GM19463 (cell line): ENCODE results near the gene GIMAP7.
"Not testable (repeated sequence)": the region's sequence is repeated elsewhere in the genome, so short reads cannot be mapped to it uniquely, and the experiment has no call there.

Experiments
- ATAC-seq: cut with Tn5 transposase; IDR thresholded peaks from one replicate; pipeline ENCODE4 v1.9.1; 2021; ENCODE audit warnings: mild to moderate bottlenecking, moderate library complexity; ENCODE audit not compliant: unreplicated experiment

Gene GIMAP7

DNA sequence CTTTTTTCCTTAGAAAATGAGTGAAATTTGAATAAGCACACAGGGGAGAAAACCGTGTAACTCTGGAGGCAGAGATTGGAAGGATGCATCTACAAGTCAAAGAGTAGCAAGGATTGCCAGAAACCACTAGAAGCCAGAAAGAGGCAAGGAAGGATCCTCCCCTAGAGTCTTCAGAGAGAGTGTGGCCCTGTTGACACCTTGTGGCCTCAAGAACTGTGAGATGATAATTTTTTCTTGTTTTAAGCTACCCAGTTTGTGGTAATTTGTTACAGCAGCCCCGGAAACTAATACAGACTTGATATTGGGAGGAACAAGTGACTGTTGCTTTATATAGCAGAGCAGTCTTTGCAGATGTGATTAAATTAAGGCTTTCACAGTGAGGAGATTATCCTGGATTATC, 3.6 kb upstream of the GIMAP7 start:
- no peak for ATAC-seq

DNA sequence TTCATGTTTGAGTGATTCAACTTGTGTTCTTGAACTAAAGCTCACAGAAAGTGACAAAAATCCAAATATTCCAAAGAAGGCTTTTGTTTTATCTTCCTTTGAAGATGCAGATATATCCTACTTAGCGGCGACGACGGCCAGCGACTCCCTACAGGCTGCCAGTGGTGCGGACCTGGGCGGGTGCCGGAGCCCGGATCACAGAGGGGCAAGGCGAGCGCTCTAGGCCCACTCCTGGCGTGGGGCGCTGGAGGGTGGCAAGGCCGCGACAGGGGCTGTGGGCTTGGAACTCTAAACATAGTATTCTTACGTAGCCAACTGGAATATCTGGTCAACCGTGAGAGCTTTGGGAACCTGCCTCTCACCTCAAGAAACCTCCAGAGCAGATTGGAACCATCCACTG, 914 bp upstream of the GIMAP7 start:
- ATAC-seq: no peak

DNA sequence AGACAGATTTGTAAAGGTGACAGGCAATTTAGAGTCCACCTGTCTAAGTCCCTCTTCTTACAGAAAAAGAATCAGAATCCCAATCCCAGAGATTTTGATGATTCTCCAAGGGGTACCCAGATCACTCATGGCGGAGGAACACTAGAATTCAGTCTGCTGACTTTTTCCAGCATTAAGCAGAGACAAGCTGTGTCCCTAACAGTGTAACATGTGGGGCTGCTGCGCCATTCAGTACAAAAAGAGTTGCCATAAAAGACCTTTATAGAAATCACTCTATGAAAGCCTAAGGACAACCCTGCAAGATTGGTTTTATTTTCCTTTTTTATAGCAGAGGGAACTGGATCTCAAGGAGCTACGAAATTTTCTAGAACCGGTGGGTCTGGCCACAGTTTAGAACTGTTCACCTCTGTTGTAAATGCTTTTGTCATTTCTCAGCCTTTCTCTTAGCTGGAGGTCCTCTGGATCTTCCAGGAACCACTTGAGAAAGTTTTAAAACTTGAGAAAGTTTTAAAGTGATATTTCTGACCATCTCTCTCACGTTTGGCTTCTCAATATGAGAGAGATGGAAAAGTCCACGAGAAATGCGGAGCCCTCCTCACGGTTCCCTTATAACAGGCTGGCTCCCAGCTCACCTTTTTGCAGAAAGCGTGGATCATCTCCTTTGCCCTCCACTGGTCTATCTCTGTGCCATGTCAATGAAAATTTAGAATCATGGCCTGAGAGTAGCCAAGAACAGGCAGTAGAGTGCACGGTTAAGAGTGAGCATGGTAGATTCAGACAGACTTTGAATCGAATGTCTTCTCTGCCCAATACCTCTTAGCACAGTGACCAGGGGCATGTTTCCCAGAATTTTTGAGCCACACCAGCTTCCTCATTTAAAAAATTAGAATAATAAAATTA, 826 bp downstream of the GIMAP7 start:
- ATAC-seq: no peak

DNA sequence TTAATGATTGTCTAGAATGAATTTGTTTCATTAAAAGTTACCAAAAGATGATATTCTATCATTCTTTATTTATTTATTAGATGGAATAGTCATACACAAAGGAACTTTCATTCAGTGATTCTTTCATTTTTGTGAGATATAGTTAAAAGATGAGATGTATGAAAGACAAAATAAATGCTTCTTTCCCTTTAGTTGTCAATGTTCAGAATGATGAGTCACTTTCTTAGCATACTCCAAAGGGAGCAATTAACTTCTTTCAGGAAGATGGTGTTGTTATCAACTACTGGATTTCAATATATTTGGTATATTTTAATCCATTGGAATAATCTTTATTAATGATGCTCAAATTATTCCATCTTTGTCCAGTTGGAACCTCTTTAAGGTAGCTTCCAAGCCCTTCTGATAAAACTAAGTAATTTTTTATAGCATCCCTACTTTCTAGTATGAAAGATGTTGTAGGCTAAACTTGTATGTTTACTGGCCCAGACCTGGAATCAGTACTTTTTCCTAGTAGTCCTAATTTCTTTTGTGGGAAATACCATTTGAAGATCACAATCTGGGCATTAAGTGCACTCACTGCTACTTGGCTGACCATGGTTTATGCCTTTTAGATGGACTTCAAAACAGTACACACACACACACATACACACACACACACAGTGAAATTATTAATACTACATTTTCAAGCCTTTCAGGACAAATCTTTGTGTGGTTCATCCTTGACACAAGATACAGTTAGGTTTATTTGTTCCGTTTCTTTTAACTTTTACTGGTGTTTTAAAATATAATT, 2.5 kb downstream of the GIMAP7 start:
- no peak for ATAC-seq

DNA sequence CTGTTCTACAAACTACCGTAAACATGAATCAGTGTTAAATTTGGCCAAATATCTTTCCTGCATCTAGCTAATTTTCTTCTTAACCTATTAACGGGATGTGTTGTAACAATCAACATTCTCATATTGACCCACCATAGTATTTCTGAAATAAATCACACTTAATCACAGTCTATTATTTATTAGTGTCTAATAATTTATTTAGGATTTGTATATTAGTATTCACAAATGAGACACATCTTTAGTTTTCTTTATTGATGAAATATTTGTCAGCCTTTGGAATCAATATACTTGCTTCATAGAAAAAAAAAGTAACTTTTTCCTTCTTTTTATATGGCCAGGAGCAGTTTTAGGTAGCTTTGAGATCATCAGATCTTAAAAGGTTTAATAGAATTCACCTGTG, 4.6 kb downstream of the GIMAP7 start:
- no peak for ATAC-seq

DNA sequence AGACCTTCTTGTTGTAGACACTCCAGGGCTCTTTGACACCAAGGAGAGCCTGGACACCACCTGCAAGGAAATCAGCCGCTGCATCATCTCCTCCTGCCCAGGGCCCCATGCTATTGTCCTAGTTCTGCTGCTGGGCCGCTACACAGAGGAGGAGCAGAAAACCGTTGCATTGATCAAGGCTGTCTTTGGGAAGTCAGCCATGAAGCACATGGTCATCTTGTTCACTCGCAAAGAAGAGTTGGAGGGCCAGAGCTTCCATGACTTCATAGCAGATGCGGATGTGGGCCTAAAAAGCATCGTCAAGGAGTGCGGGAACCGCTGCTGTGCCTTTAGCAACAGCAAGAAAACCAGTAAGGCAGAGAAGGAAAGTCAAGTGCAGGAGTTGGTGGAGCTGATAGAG, 5.5 kb downstream of the GIMAP7 start:
- no peak for ATAC-seq

DNA sequence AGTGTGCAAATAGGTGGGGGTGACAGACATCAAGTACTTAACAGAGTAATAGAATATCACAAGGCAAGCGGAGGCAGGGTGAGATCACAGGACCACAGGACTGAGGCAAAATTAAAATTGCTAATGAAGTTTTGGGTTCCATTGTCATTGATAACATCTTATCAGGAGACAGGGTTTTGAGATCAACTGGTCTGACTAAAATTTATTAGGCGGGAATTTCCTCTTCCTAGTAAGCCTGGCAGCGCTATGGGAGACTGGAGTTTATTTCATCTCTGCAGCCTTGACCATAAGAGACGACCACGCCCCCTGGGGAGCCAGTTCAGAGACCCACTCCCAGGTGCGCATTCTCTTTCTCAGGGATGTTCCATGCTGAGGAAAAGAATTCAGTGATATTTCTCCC, 8.3 kb downstream of the GIMAP7 start:
- ATAC-seq: not testable (repeated sequence)

DNA sequence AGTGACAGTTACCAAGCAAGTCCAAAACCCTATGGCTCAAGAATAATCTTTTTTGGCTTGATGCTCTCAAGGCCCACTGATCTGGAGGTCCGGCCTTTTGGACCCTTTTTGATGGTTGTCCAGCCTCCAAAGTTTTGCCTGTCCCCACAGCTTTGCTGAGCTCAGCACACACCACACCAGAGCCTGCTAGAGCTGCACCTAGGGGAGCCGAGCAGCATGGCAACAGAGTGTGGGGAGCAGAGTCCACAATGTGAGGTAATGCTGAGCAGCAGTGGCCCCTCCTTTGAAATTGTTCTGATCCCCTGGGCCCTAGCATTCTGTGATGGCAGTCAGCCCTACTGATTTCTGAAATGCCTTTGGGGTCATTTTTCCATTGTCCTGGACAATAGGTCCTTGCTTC, 9.3 kb downstream of the GIMAP7 start:
- ATAC-seq: no peak

DNA sequence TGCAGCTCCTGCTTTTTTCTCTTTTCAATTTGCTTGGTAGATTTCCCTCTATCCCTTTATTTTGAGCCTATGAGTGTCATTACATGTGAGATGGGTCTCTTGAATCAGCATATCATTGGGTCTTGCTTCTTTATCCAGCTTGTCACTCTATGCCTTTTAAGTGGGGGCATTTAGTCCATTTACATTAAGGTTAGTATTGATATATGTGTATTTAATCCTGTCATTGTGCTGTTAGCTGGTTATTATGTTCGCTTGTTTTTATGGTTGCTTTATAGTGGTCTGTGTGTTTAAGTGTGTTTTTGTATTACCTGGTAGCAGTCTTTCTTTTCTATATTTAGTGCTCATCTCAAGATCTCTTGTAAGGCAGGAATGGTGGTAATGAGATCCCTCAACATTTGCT, 17.0 kb downstream of the GIMAP7 start:
- no peak for ATAC-seq

DNA sequence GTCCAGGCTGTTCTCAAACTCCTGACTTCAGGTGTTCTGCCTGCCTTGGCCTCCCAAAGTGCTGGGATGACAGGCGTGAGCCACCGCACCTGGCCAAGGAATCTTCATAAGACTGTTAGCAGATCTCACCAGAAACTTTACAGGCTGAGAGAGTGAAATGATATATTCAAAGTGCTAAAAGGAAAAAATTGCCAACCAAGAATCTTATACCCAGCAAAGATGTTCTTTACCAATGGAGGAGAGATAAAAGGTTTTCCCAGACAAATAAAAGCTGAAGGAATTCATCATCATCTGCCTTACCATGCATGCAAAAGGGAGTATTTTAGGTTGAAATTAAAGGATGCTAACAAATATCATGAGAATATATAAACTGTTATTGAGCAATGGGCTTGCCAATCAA, 23.6 kb downstream of the GIMAP7 start:
- no peak for ATAC-seq

DNA sequence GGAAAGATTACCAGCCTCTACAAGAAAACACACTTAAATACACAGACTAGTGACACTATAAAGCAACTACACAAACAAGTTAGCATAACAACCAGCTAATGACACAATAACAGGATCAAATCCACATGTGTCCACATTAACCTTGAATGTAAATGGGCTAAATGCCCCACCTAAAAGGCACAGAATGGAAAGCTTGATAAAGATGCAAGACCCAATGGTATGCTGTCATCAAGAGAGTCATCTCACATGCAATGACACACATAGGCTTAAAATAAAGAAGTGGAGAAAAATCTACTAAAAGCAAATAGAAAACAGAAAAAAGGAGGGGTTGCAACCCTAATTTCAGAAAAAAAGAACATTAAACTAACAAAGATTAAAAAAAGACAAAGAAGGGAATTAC, 38.5 kb downstream of the GIMAP7 start:
- no peak for ATAC-seq

DNA sequence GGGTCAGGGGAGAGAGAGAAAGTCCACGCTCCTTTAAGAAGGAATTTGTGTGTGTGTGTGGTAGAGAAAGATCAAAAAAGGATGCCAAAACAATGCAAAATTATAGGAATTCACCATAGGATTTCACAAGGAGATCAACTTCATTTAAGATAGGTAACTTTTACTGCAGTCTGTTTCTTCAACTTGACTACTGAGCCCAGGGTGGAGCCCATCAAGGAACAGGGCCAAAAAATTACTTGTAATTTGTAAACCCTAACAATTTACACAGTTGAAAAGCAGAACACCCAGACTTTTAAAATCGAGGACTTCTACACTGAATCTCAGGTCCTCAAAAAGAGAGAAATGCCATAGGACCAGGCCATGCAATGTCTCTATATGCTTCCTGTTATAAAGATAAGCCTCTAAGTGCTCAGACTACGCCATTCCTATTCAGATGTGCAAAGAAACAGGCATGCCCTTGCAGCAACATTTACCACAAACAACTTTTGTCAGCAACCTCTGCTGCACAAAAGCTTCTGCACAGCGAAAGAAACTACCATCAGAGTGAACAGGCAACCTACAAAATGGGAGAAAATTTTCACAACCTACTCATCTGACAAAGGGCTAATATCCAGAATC, 42.0 kb downstream of the GIMAP7 start:
- ATAC-seq: no peak

DNA sequence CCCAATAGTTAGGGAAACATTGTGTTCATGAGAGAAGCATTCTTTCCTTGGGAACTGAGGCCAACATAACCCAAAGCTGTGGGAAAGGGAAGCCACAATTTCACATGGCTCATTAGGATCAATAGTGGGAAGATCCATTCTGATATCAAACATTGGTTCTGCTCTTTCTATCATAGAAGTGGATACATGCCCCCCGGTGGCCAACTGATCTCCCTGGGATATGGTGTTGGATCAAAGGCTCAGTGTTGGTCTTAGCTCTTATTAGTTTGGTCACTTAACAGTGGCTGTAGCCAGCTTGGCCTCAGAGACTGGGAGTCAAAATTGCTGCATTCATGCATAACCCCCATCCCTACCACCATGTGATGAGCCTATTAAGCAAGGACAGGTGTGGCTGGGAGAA, 45.8 kb downstream of the GIMAP7 start:
- no peak for ATAC-seq

DNA sequence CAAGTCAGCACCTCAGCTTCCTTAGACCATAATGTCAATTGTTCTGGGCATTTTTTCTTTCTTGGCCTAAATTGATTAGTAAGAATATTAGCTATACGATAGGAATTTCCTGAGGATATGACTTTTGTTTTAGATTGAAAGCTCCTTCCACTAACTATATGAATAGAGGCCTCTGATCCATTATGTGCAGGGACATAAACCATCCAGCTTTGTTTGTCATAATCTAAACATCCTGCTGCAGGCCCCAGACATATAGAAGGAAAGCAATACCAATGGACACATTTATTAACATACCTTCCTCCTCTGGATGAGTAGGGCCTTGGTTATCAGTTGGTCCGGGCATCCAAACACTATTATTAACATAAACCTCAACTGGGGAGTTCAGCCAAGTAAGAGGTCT, 48.2 kb downstream of the GIMAP7 start:
- ATAC-seq: no peak

DNA sequence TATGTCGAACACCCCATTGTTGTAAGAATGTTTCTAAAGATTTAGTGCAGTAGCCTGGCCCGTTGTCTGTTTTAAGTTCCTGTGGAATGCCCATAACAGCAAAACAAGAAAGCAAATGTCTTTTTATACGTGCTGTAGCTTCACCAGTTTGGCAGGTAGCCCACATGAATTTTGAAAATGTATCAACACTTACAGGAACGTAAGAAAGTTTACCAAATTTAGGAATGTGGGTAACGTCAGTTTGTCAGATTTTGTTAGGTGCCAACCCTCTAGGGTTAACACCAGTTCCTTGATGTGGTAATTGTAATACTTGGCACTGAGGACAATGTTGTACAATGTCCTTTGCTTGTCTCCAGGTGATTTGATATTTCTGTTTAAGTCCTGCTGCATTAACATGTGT, 49.3 kb downstream of the GIMAP7 start:
- no peak for ATAC-seq

DNA sequence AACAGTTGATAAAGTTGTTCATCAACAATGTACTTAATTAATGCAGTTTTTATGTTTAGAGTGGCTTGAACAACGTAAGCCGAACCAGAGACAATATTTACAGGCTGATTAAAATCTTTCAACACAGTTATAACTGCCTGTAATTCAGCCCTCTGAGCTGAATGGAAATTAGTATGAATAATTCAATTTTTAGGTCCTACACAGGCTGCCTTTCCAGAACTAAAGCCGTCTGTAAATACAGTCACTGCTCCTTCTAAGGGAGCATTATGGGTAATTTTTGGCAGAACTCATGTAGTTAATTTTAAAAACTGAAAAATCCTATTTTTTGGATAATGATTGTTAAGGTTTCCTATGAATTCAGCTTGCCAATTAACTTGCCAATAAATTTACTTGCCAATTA, 49.9 kb downstream of the GIMAP7 start:
- ATAC-seq: no peak

DNA sequence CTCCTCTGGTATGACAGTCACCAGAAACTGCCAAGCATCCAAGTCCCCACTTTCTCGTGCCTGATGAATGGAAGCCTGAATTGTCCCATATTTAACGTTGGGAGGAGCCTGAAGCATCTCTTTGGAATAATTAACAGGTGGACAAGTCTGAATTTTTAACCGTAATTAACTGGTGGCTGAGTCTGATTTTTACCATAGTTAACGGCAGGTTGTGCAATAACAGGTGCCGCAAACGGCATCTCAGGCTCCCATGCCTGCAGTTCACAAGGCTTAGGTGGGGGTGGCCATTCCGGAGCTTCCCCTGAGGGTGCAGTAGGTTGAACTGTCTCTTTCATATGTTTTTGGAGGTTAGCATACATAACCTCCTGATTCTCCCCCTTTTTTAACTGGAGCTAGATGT, 50.6 kb downstream of the GIMAP7 start:
- ATAC-seq: no peak

DNA sequence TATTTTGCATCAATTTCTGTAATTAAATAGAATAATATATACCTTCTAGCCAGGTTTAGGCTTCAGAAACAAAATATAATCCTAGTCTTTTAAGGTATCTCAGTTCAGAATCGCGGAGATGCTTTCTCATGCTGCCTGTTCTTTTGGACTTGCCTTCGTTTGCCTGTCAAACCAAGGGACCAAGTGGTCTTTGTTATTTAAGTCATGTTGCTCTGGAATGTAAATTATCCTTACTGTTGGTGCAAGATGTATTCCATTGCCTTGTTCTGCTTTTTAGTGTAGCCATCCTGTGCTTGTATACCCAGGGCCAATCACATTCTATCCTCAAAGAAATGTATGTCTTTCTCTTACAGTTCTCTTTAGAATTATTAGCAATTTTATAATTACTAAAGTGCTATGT, 51.5 kb downstream of the GIMAP7 start:
- ATAC-seq: no peak

DNA sequence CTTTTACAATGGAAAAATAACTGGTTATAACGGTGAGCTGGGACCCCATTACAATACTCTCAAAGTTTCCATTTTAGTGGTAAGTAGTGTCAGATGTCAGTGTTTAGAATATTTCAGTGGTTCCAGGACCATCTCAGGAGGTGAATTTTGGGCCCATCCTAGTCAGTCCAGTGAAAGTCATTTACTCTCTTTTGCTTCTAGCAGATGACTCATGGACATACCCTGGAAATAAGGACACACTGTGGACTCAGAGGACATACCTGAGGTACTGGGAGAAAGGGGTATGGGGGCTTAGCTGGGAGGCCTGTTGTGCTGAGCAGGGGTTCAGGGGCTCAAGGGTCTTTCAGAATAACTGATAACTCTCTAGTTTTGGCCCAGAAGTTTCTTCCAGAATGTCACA, 51.9 kb downstream of the GIMAP7 start:
- no peak for ATAC-seq

DNA sequence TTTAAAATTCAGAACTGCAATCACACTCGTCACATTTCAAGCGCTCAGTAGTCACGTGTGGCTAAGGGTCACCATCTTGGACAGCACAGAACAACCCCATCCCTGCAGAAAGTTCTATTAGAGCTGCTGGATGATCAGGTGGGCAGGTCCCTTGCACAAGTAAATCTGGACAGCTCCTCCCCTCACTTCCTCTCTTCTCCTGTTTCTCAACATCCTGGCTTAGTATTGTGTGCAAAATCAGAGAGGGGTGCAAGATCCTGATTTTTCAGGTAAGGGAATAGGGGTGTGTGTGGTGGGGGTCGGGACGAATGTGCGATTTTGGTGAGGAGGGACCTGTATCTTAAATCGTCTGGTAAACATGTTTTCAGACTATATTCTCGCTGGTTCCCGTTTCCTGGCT, 52.5 kb downstream of the GIMAP7 start, which contains the start of gene GIMAP4:
Gene GIMAP4 (plus strand): TSS at position 222 of the 400 bp plus-strand sequence. CDS start 2,512 bp downstream, outside the sequence.
- ATAC-seq: no peak

DNA sequence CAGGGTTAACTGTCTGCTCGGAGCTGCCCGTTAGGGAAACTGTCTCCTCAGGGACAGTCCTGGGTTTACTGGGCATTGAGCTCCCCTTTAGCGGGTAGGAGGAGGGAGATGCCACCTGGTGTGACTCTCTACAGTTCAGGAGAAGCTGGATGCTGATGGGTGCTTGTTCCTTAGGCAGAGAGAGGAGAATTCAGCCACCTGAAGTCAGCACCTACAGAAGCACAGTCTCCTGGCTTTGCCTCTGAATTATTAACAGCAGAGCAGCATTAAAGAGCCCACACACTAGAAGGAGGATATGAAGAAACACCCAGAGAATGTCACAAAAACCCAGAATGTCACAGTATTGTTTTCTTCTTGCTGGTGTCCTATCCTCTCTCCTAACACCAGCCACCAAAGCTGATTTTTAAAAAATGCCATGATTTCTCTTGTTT, 53.2 kb downstream of the GIMAP7 start:
- no peak for ATAC-seq

DNA sequence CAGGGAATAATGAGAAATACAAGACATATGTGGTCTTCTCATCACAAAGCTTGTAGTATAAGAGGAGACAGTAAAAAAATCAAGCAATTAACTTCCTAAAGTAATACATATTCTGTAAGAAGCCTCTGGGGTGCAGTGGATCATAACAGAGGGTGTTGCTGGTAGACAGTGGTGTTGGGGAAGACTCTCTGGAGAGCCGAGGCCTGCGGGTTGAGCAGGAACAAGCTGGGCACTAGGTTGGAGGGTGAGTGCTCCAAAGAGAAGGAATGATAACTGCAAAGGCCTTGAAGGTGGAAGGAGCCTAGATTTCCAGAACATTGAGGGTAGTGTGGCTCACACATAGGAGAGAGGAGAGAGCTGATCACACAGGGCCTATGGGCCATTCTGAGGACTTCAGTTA, 54.0 kb downstream of the GIMAP7 start:
- ATAC-seq: no peak
